ENCODE results near the gene PARD3B. TPM values are rescaled to one million over a fixed set of nuclear protein-coding genes. Genes with fewer than 3 reads are reported as not detected.
A peak's percentile ranks its signal among the peaks of the same experiment; 100 is the strongest.

PARD3B gene
- total and polyA plus RNA-seq, 7 donors, result 3.2 to 64.0 (median 42.5) TPM

GRCh38 chr2:205051417-205051816 lies 506.1 kb downstream of the PARD3B start:
- Histone ChIP-seq H3K27ac (no peak overlapping the region), H3K9me3 (no peaks in the 10 kb centered on the region), H3K27me3 (no peaks in the 10 kb centered on the region), H3K4me3 (no peak overlapping the region), H3K4me1 (peaks cover 0 to 25% (median 19%) of the 10 kb centered on the region in 4 donors), H3K36me3 (peaks cover 0 to 8% (median 0%) of the 10 kb centered on the region in 4 donors)
- intact Hi-C loops (cut with DNase I), result no loop called here
- no peak for TF ChIP-seq POLR2A (IDR thresholded peaks at IDR 0.05)
- TF ChIP-seq POLR2AphosphoS5 (IDR thresholded peaks at IDR 0.05), result no peak
- no peak for TF ChIP-seq EP300 (IDR thresholded peaks at IDR 0.05)
- TF ChIP-seq CTCF (IDR thresholded peaks at IDR 0.05), result no peak
- DNase-seq, result no peak

- intact Hi-C loops (cut with DNase I), result no loop called here
- peaks cover 0 to 6% (median 0%) of the 10 kb centered on the region in 4 donors for H3K36me3 ChIP-seq
- H3K27ac ChIP-seq, result no peak overlapping the region
- H3K4me1 ChIP-seq, result peaks cover 0 to 28% (median 21%) of the 10 kb centered on the region in 4 donors
- no peaks in the 10 kb centered on the region for H3K9me3 ChIP-seq
- 89% methylated on average over 2 of the region's 2 CpGs for WGBS, 2 donors
- no peaks in the 10 kb centered on the region for H3K27me3 ChIP-seq
- TF ChIP-seq EP300 (IDR thresholded peaks at IDR 0.05), result no peak
- no peak for TF ChIP-seq POLR2A (IDR thresholded peaks at IDR 0.05)
- no peak for TF ChIP-seq CTCF (IDR thresholded peaks at IDR 0.05)
- no peak for TF ChIP-seq POLR2AphosphoS5 (IDR thresholded peaks at IDR 0.05)
- no peak for DNase-seq
- no peak overlapping the region for H3K4me3 ChIP-seq
Observed at GRCh38 chr2:205052781-205053180, 507.5 kb downstream of the PARD3B start.

- H3K27me3 ChIP-seq, result no peaks in the 10 kb centered on the region
- no peak overlapping the region for H3K4me3 ChIP-seq
- TF ChIP-seq POLR2AphosphoS5 (IDR thresholded peaks at IDR 0.05) (peak in 1 of 4 donors; percentile 15), POLR2A (IDR thresholded peaks at IDR 0.05) (no peak)
- intact Hi-C loops (cut with DNase I), result no loop called here
- no peaks in the 10 kb centered on the region for H3K36me3 ChIP-seq
- H3K27ac ChIP-seq, result no peak overlapping the region
- H3K9me3 ChIP-seq, result no peaks in the 10 kb centered on the region
- no peak for DNase-seq
- 52 to 56% methylated on average over 4 of the region's 4 CpGs for WGBS, 2 donors
- peaks cover 0 to 28% (median 21%) of the 10 kb centered on the region in 4 donors for H3K4me1 ChIP-seq
Observed at GRCh38 chr2:205053827-205054410, 508.6 kb downstream of the PARD3B start.

GRCh38 chr2:205054789-205055188 lies 509.5 kb downstream of the PARD3B start:
- H3K27me3 ChIP-seq, result no peaks in the 10 kb centered on the region
- TF ChIP-seq EP300 (IDR thresholded peaks at IDR 0.05) (no peak), POLR2A (IDR thresholded peaks at IDR 0.05) (no peak), CTCF (IDR thresholded peaks at IDR 0.05) (no peak), POLR2AphosphoS5 (IDR thresholded peaks at IDR 0.05) (no peak)

GRCh38 chr2:205055251-205055650 lies 510.0 kb downstream of the PARD3B start:
- no peaks in the 10 kb centered on the region for H3K9me3 ChIP-seq
- TF ChIP-seq POLR2A (IDR thresholded peaks at IDR 0.05), result no peak
- no peak for TF ChIP-seq CTCF (IDR thresholded peaks at IDR 0.05)
- no peak for TF ChIP-seq EP300 (IDR thresholded peaks at IDR 0.05)
- no peak for TF ChIP-seq POLR2AphosphoS5 (IDR thresholded peaks at IDR 0.05)
- H3K27me3 ChIP-seq, result no peaks in the 10 kb centered on the region
- H3K27ac ChIP-seq, result peak overlapping the region in 1 of 4 donors; percentile 62
- intact Hi-C loops (cut with DNase I), result no loop called here
- 78 to 86% methylated on average over 2 of the region's 2 CpGs for WGBS, 2 donors
- H3K4me3 ChIP-seq, result no peak overlapping the region
- no peaks in the 10 kb centered on the region for H3K36me3 ChIP-seq
- DNase-seq, result no peak
- peaks cover 0 to 33% (median 24%) of the 10 kb centered on the region in 4 donors for H3K4me1 ChIP-seq

More at GRCh38 chr2:205054789-205055188, 509.5 kb downstream of the PARD3B start:
- Histone ChIP-seq H3K4me1 (peaks cover 0 to 28% (median 22%) of the 10 kb centered on the region in 4 donors), H3K36me3 (no peaks in the 10 kb centered on the region), H3K27ac (no peak overlapping the region), H3K9me3 (no peaks in the 10 kb centered on the region), H3K4me3 (no peak overlapping the region)
- DNase-seq, result no peak
- intact Hi-C loops (cut with DNase I), result no loop called here
- WGBS, 2 donors, result 75 to 76% methylated on average over 4 of the region's 4 CpGs

All from sigmoid colon (tissue), 7 donors.